OCI-LY1 (cell line): ENCODE results near the gene FAM193B.

ENCODE experiments used
- H2AFZ ChIP-seq: fragments of 200-600 bp; sonication (generic), shearing (Covaris generic); 2 replicates; pipeline ENCODE4 v1.6.0; 2014; ENCODE audit warnings: antibody characterized with exemption, mild to moderate bottlenecking, low read length
- H3F3A ChIP-seq: fragments of 200-600 bp; sonication (generic), shearing (Covaris generic); 2 replicates; pipeline ENCODE4 v1.6.0; 2014; ENCODE audit warnings: mild to moderate bottlenecking, antibody characterized with exemption, low read length, moderate library complexity; ENCODE audit not compliant: insufficient read depth
- H3K27ac ChIP-seq: fragments of 200-600 bp; sonication (generic); 2 replicates; pipeline ENCODE4 v1.5.1; 2014; ENCODE audit warnings: low read length, mixed run types, mild to moderate bottlenecking, low read depth; ENCODE audit not compliant: poor library complexity, severe bottlenecking
- H3K27me3 ChIP-seq: fragments of 200-600 bp; sonication (generic); 2 replicates; pipeline ENCODE4 v1.6.0; 2014; ENCODE audit warnings: antibody characterized with exemption, mild to moderate bottlenecking, low read length, moderate library complexity; ENCODE audit not compliant: insufficient read depth
- H3K36me3 ChIP-seq: fragments of 200-600 bp; sonication (generic); 2 replicates; pipeline ENCODE4 v1.6.1; 2014; ENCODE audit warnings: mild to moderate bottlenecking, antibody characterized with exemption, low read length, moderate library complexity, mixed read lengths; ENCODE audit not compliant: insufficient read depth
- H3K4me1 ChIP-seq: fragments of 200-600 bp; sonication (generic); 2 replicates; pipeline ENCODE4 v1.5.1; 2014; ENCODE audit warnings: mild to moderate bottlenecking, low read length, moderate library complexity; ENCODE audit not compliant: insufficient read depth, severe bottlenecking
- H3K4me2 ChIP-seq: fragments of 200-600 bp; sonication (generic), shearing (Covaris generic); 2 replicates; pipeline ENCODE4 v1.6.1; 2014; ENCODE audit warnings: low read length
- H3K4me3 ChIP-seq: fragments of 200-600 bp; sonication (generic); 2 replicates; pipeline ENCODE4 v1.5.1; 2014; ENCODE audit warnings: low read length, low read depth, mild to moderate bottlenecking, mixed read lengths; ENCODE audit not compliant: poor library complexity, severe bottlenecking
- H3K79me2 ChIP-seq: fragments of 200-600 bp; shearing (Covaris generic); 2 replicates; pipeline ENCODE4 v1.6.1; 2016; ENCODE audit warnings: mixed run types, low read length, mixed read lengths; ENCODE audit not compliant: insufficient read depth
- H3K9ac ChIP-seq: fragments of 200-600 bp; sonication (generic), shearing (Covaris generic); 2 replicates; pipeline ENCODE4 v1.6.1; 2014; ENCODE audit warnings: mild to moderate bottlenecking, low read length, mixed read lengths
- H3K9me2 ChIP-seq: fragments of 200-600 bp; sonication (generic), shearing (Covaris generic); 2 replicates; pipeline ENCODE4 v1.6.1; 2014; ENCODE audit warnings: low read depth, mild to moderate bottlenecking, low read length, mixed read lengths
- H3K9me3 ChIP-seq: fragments of 200-600 bp; shearing (Covaris generic); 2 replicates; pipeline ENCODE4 v1.6.1; 2014; ENCODE audit warnings: low read length, mixed read lengths
- H4K20me1 ChIP-seq: fragments of 200-600 bp; sonication (generic), shearing (Covaris generic); 2 replicates; pipeline ENCODE4 v1.6.0; 2016; ENCODE audit warnings: mild to moderate bottlenecking, low read length; ENCODE audit not compliant: insufficient read depth
- EZH2 ChIP-seq: fragments of 200-600 bp; sonication (generic), shearing (Covaris generic); IDR thresholded peaks from 2 replicates; pipeline ENCODE4 v1.8.0; 2017; ENCODE audit warnings: borderline replicate concordance, mixed run types, mild to moderate bottlenecking, antibody characterized with exemption, low read length, moderate library complexity, mixed read lengths
- TF ChIP-seq, protein P1 (sequence below): fragments of 200-600 bp; sonication (generic), shearing (Covaris generic); IDR thresholded peaks from 2 replicates; pipeline ENCODE4 v1.5.1; 2017; ENCODE audit warnings: mild to moderate bottlenecking, antibody characterized with exemption, low read length, moderate library complexity, mixed read lengths

FAM193B gene

DNA sequence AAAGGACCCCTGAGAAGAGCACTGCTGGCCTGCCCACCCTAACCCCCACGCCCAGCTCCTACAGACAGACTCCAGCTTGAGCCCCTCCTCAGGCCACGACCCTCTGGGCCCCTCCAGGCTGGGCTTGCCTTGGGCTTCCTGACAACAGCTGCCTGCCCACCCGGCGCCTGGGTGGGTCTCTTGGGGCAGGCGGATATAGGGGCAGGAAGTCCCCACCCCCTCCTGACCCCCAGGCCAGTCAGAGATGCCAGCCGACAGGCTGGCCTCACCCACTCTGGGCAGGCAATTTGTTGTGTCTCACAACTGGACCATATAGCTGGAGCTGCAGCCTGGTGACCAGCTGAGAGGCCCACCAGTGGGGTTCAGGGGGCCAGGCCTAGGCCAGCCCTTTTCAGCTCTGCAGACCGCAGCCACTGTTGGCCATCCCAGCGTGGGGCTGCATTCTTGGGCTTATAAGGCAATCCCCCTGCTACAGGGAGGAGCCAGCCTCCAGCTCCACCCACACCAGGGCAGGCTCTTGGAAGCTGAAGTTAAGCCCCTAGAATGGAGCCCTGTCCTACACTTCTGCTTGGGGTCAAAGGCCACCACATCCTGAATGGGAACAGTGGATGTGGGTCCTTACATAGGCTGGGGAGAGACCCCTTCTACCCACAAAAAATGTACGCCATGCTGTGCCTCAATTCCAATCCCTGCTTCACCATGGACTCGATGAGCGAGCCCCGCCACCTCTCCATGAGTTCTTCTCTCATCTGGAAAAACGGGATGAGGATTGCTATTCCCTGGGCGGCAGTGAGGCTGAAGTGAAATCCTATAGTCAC lies 58.9 kb downstream of the FAM193B start:
- no peaks in the 10 kb centered on the region for H3K9me3 ChIP-seq
- H3K4me3 ChIP-seq: peak overlapping the region; percentile 80
- H3K9me2 ChIP-seq: no peaks in the 10 kb centered on the region
- H3F3A ChIP-seq: no peaks in the 10 kb centered on the region
- no peaks in the 10 kb centered on the region for H3K79me2 ChIP-seq
- no peak overlapping the region for H2AFZ ChIP-seq
- no peak for TF ChIP-seq EZH2
- TF ChIP-seq, protein P1, sequence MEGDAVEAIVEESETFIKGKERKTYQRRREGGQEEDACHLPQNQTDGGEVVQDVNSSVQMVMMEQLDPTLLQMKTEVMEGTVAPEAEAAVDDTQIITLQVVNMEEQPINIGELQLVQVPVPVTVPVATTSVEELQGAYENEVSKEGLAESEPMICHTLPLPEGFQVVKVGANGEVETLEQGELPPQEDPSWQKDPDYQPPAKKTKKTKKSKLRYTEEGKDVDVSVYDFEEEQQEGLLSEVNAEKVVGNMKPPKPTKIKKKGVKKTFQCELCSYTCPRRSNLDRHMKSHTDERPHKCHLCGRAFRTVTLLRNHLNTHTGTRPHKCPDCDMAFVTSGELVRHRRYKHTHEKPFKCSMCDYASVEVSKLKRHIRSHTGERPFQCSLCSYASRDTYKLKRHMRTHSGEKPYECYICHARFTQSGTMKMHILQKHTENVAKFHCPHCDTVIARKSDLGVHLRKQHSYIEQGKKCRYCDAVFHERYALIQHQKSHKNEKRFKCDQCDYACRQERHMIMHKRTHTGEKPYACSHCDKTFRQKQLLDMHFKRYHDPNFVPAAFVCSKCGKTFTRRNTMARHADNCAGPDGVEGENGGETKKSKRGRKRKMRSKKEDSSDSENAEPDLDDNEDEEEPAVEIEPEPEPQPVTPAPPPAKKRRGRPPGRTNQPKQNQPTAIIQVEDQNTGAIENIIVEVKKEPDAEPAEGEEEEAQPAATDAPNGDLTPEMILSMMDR: peak; percentile 2; the same call in 1 of the 2 replicates
- H3K36me3 ChIP-seq: no peaks in the 10 kb centered on the region
- peaks cover 44% of the 10 kb centered on the region for H3K4me1 ChIP-seq
- H3K27me3 ChIP-seq: no peaks in the 10 kb centered on the region
- H3K4me2 ChIP-seq: peak overlapping the region; percentile 71
- no peaks in the 10 kb centered on the region for H4K20me1 ChIP-seq
- H3K9ac ChIP-seq: peak overlapping the region; percentile 73; the same call in 1 of the 2 replicates
- H3K27ac ChIP-seq: peak overlapping the region; percentile 80

DNA sequence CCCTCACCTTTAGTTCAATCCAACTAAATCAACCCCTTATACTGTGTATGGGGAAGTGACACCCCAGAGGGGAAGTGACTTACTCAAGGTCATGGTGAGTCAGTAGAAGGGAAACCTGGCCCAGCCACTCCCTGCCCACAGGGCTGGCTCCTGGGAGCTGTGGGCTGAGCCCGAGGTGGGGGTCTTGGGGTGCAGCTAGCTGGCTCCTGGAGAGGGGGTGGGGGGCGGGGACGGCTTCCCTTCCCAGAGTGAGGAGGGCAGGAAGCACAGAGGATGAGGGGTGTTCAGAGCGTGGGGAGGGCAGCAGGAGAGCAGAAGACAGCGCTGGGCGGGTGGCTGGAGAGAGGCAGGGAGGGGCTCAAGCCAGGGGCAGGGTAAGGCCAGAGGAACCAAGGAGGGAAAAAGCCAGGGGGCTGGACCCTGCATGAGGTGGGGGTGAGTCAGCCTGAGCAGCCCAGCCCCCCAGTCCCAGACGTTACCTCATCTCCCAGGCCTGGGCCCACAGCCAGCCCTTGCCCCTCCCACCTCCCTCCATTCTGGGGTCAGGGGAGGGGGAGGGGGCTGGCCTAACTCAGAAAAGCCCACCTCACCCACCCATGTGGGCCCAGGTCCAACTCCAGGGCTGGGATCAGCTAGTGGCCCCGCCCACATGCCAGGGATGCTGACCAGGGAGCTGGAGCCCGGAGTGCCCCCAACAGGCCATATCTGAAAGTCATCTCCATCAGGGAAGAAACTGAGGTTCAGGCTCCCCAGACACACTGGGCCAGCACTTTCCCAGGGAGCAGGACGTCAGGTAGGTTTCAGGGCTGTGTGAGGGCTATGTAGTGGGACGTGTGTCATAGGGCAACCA lies 59.8 kb downstream of the FAM193B start:
- H3K27ac ChIP-seq: peak overlapping the region; percentile 80
- H3K9me3 ChIP-seq: no peaks in the 10 kb centered on the region
- H3K4me3 ChIP-seq: peak overlapping the region; percentile 80
- no peaks in the 10 kb centered on the region for H3K9me2 ChIP-seq
- no peaks in the 10 kb centered on the region for H4K20me1 ChIP-seq
- H3K27me3 ChIP-seq: no peaks in the 10 kb centered on the region
- no peaks in the 10 kb centered on the region for H3K36me3 ChIP-seq
- H3K9ac ChIP-seq: no peak overlapping the region; the same call in 1 of the 2 replicates
- TF ChIP-seq, protein P1: peak; percentile 32; the same call in 1 of the 2 replicates
- TF ChIP-seq EZH2: no peak
- H3K4me2 ChIP-seq: peak overlapping the region; percentile 71
- H3K79me2 ChIP-seq: no peaks in the 10 kb centered on the region
- no peak overlapping the region for H2AFZ ChIP-seq
- no peaks in the 10 kb centered on the region for H3F3A ChIP-seq
- peaks cover 52% of the 10 kb centered on the region for H3K4me1 ChIP-seq

DNA sequence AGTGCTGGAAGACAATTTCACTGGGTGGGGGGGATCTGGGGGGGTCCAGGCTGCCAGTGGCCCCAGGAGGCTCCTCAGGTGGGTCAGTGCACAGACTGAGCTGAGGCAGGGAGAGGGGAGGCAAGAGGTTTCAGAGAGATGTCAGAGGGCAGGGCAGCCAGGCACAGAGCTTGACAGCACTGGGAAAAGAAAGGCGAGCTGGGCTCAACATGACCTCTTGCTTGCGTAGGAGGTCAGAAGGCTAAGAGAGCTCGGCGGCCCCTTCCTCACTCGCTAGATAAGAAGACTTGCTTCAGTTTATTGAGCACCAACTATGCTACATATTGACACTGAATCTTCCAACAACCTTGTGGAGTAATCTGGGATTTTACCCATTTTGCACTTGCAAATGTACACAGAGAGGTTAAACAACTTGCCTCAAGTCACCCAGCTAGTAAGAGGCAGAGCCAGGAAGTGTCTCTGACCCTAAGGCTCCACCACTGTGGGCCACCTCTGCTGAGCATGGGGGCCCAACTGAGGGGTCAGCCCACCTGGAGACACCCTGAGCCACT lies 60.5 kb downstream of the FAM193B start:
- Histone ChIP-seq H3K9me2 (no peaks in the 10 kb centered on the region), H3K4me3 (no peak overlapping the region), H3K36me3 (no peaks in the 10 kb centered on the region), H4K20me1 (no peaks in the 10 kb centered on the region), H3K27me3 (no peaks in the 10 kb centered on the region), H3K9me3 (no peaks in the 10 kb centered on the region), H3K9ac (no peak overlapping the region; the same call in 1 of the 2 replicates), H3K79me2 (no peaks in the 10 kb centered on the region), H3K27ac (peak overlapping the region; percentile 80), H3K4me2 (no peak overlapping the region; the same call in 1 of the 2 replicates), H3F3A (no peaks in the 10 kb centered on the region), H2AFZ (no peak overlapping the region), H3K4me1 (peaks cover 59% of the 10 kb centered on the region)
- no peak for TF ChIP-seq EZH2
